Kidney (tissue), 14 donors: ENCODE measurements around the gene MUC6. TPM values are rescaled to one million over a fixed set of nuclear protein-coding genes. Genes with fewer than 3 reads are reported as not detected.

ENCODE experiments used
- DNase-seq, 5 donors: peaks; one replicate each; pipeline ENCODE4 v3.0.0-alpha.2; 2013 to 2020
- FAIRE-seq: peaks from 2 replicates; lab custom pipeline; 2012; peaks lifted over from hg19 to GRCh38; lab: Jason Lieb, UNC
- H3K27ac ChIP-seq, 2 donors: one replicate each; pipeline ENCODE4 v1.7.0; 2013; ENCODE audit warnings: low read depth in 2 of 2, low read length in 2 of 2, inconsistent platforms in 1 of 2
- H3K27me3 ChIP-seq: one replicate; pipeline ENCODE4 v1.7.1; 2013; ENCODE audit warnings: low read length, inconsistent platforms; ENCODE audit not compliant: control insufficient read depth, insufficient read depth
- H3K36me3 ChIP-seq, 3 donors: one replicate each; pipeline versions ENCODE4 v1.7.0 to v1.7.1; 2013; ENCODE audit warnings: low read length in 3 of 3, control low read depth in 1 of 3, inconsistent platforms in 1 of 3; ENCODE audit not compliant: insufficient read depth in 3 of 3, control insufficient read depth in 2 of 3
- H3K4me1 ChIP-seq, 3 donors: one replicate each; pipeline versions ENCODE4 v1.7.0 to v1.7.1; 2013; ENCODE audit warnings: low read length in 3 of 3, inconsistent platforms in 1 of 3, low read depth in 1 of 3; ENCODE audit not compliant: control insufficient read depth in 2 of 3, insufficient read depth in 2 of 3
- H3K4me3 ChIP-seq, 3 donors: one replicate each; pipeline versions ENCODE4 v1.7.0 to v1.8.1; 2013; ENCODE audit warnings: low read length in 3 of 3, control low read depth in 1 of 3, inconsistent platforms in 1 of 3
- H3K9ac ChIP-seq, 3 donors: one replicate each; pipeline versions ENCODE4 v1.7.0 to v1.7.1; 2013; ENCODE audit warnings: low read length in 3 of 3, control low read depth in 1 of 3, inconsistent platforms in 1 of 3
- H3K9me3 ChIP-seq, 3 donors: one replicate each; pipeline versions ENCODE4 v1.7.0 to v1.7.1; 2013; ENCODE audit warnings: low read length in 3 of 3, control low read depth in 1 of 3, inconsistent platforms in 1 of 3; ENCODE audit not compliant: control insufficient read depth in 2 of 3, insufficient read depth in 1 of 3
- CTCF ChIP-seq: IDR thresholded peaks from 3 replicates; pipeline ENCODE4 v1.5.1; 2012; ENCODE audit warnings: mild to moderate bottlenecking, moderate library complexity, borderline replicate concordance; ENCODE audit not compliant: insufficient read depth; ENCODE audit errors: extremely low read depth
- intact Hi-C: fragments of 100-400 bp; cut with DNase I; formaldehyde crosslinking; loops from one replicate; pipeline ENCODE4 v1.11.1; 2022
- polyA plus RNA-seq: library from polyadenylated mRNA; stranded (reverse); fragments of 350-450 nt; fragmentation: Illumina TruSeq; extraction: RNeasy Lipid Tissue Mini Kit (QIAGEN cat#74804); gene quantifications from one replicate; pipeline ENCODE4 v1.2.3, GENCODE V29; 2014; ENCODE audit warnings: low read depth, low replicate concordance; ENCODE audit not compliant: insufficient read depth
- total RNA-seq: library from RNA; stranded (reverse); fragmentation: NEBNext Ultra II Directional; extraction: Animal tissue kit (Norgen Biotek cat#: 25700); gene quantifications from one replicate; pipeline ENCODE4 v1.2.1, GENCODE V29; 2021
- donor health status: control.
- donor health status: control.
- donor health status: control.
- donor health status: control.
- donor health status: control.
- donor health status: DM: yes; HTN: yes; CAD: no.
- donor health status: Normal renal cell carcinoma (clear cell type).

Gene MUC6
- total and polyA plus RNA-seq, 2 donors from 2014 or later, result 1.1 to 3.0 TPM

GRCh38 chr11:967995-968751 is 68.3 kb downstream of the MUC6 start:
- Histone ChIP-seq H3K9ac (no peak overlapping the region), H3K4me1 (peaks cover 0 to 5% (median 2%) of the 10 kb centered on the region in 3 donors), H3K27ac (no peak overlapping the region), H3K9me3 (no peaks in the 10 kb centered on the region), H3K27me3 (no peaks in the 10 kb centered on the region), H3K36me3 (peaks cover 0 to 25% (median 17%) of the 10 kb centered on the region in 3 donors), H3K4me3 (no peak overlapping the region)
- intact Hi-C loops, result no loop called here
- no peak for FAIRE-seq
- peak in 1 of 5 donors; percentile 69 for DNase-seq
- TF ChIP-seq CTCF, result no peak

- no peak for TF ChIP-seq CTCF
- intact Hi-C loops, result no loop called here
- Histone ChIP-seq H3K9ac (no peak overlapping the region), H3K9me3 (no peaks in the 10 kb centered on the region), H3K27ac (no peak overlapping the region), H3K36me3 (peaks cover 0 to 11% (median 7%) of the 10 kb centered on the region in 3 donors), H3K4me3 (no peak overlapping the region), H3K27me3 (no peaks in the 10 kb centered on the region), H3K4me1 (peaks cover 0 to 5% (median 2%) of the 10 kb centered on the region in 3 donors)
- no peak for FAIRE-seq
- DNase-seq, result no peak
Measured at GRCh38 chr11:965206-965775, 71.2 kb downstream of the MUC6 start.

GRCh38 chr11:963852-964251 is 72.7 kb downstream of the MUC6 start:
- Histone ChIP-seq H3K9me3 (no peaks in the 10 kb centered on the region), H3K27ac (no peak overlapping the region), H3K9ac (no peak overlapping the region), H3K4me3 (no peak overlapping the region), H3K4me1 (peaks cover 0 to 11% (median 10%) of the 10 kb centered on the region in 3 donors), H3K27me3 (no peaks in the 10 kb centered on the region), H3K36me3 (peaks cover 2 to 7% (median 7%) of the 10 kb centered on the region in 3 donors)
- FAIRE-seq (no peak), DNase-seq (no peak)
- no peak for TF ChIP-seq CTCF
- intact Hi-C loops, result no loop called here

Other genes starting within 250 kb of the MUC6 start
- gene CEND1, start 246.6 kb downstream of the MUC6 start, total RNA-seq, result 0.16 TPM
- gene CEND1, start 246.6 kb downstream of the MUC6 start, polyA plus RNA-seq, result 3.6 TPM
- gene SLC25A22, start 238.4 kb downstream of the MUC6 start, total RNA-seq, result 17.8 TPM
- 14.3 TPM for gene SLC25A22, start 238.4 kb downstream of the MUC6 start, polyA plus RNA-seq
- 16.5 TPM for gene PIDD1, start 231.5 kb downstream of the MUC6 start, total RNA-seq
- 9.1 TPM for gene PIDD1, start 231.5 kb downstream of the MUC6 start, polyA plus RNA-seq
- 1,544 TPM for gene RPLP2, start 226.8 kb downstream of the MUC6 start, total RNA-seq
- 1,997 TPM for gene RPLP2, start 226.8 kb downstream of the MUC6 start, polyA plus RNA-seq
- 173 TPM for gene PNPLA2, start 217.8 kb downstream of the MUC6 start, total RNA-seq
- gene PNPLA2, start 217.8 kb downstream of the MUC6 start, polyA plus RNA-seq, result 67.9 TPM
- 22.6 TPM for gene CRACR2B, start 208.8 kb downstream of the MUC6 start, total RNA-seq
- 16.5 TPM for gene CRACR2B, start 208.8 kb downstream of the MUC6 start, polyA plus RNA-seq
- 476 TPM for gene CD151, start 203.8 kb downstream of the MUC6 start, total RNA-seq
- gene CD151, start 203.8 kb downstream of the MUC6 start, polyA plus RNA-seq, result 379 TPM
- 107 TPM for gene POLR2L, start 194.2 kb downstream of the MUC6 start, total RNA-seq
- 376 TPM for gene POLR2L, start 194.2 kb downstream of the MUC6 start, polyA plus RNA-seq
- 104 TPM for gene TSPAN4, start 193.9 kb downstream of the MUC6 start, total RNA-seq
- gene TSPAN4, start 193.9 kb downstream of the MUC6 start, polyA plus RNA-seq, result 81.2 TPM
- 82.2 TPM for gene CHID1, start 125.9 kb downstream of the MUC6 start, total RNA-seq
- gene CHID1, start 125.9 kb downstream of the MUC6 start, polyA plus RNA-seq, result 128 TPM
- 144 TPM for gene AP2A2, start 110.8 kb downstream of the MUC6 start, total RNA-seq
- 76.5 TPM for gene AP2A2, start 110.8 kb downstream of the MUC6 start, polyA plus RNA-seq
- gene MUC2, start 38.2 kb upstream of the MUC6 start, total RNA-seq, result not detected
- not detected for gene MUC2, start 38.2 kb upstream of the MUC6 start, polyA plus RNA-seq
- 0.03 TPM for gene MUC5AC, start 121.2 kb upstream of the MUC6 start, total RNA-seq
- not detected for gene MUC5AC, start 121.2 kb upstream of the MUC6 start, polyA plus RNA-seq
- 0.38 TPM for gene MUC5B, start 186.3 kb upstream of the MUC6 start, total RNA-seq
- not detected for gene MUC5B, start 186.3 kb upstream of the MUC6 start, polyA plus RNA-seq